NB4 (cell line): ENCODE measurements around the gene CPNE1.

ENCODE experiments used
- CTCF ChIP-seq: IDR thresholded peaks from one replicate; pipeline ENCODE4 v1.5.1; 2012; ENCODE audit warnings: low read depth, low read length
- MAX ChIP-seq: IDR thresholded peaks from 2 replicates; pipeline ENCODE4 v1.6.1; 2011; ENCODE audit warnings: low read depth, low read length
- POLR2A ChIP-seq: IDR thresholded peaks from 2 replicates; pipeline ENCODE4 v1.6.1; 2011; ENCODE audit warnings: mild to moderate bottlenecking; ENCODE audit not compliant: insufficient read length; ENCODE audit errors: extremely low read depth

- TF ChIP-seq CTCF (no peak), POLR2A (no peak), MAX (no peak)
These were observed 15.9 kb upstream of the CPNE1 start for GRCh38 chr20:35680452-35681183.
